Esophagus squamous epithelium (tissue), 4 donors: ENCODE results near the gene ANGPT4.

Experiments used
- POLR2A ChIP-seq, 4 donors: fragments of 450-650 bp; IDR thresholded peaks; one replicate each; pipeline ENCODE4 v1.6.1; 2017; ENCODE audit warnings: antibody characterized with exemption in 4 of 4, mild to moderate bottlenecking in 4 of 4, moderate library complexity in 3 of 4
- TF ChIP-seq, protein P1 (sequence below), 6 experiments: fragments of 450-650 bp in 4 of 6; fragments of 200-600 bp in 2 of 6; sonication (generic) in 2 of 6; IDR thresholded peaks; one replicate each; pipeline ENCODE4 v1.5.1; 2016 to 2019; ENCODE audit warnings: antibody characterized with exemption in 6 of 6, mild to moderate bottlenecking in 4 of 6, moderate library complexity in 4 of 6

DNA sequence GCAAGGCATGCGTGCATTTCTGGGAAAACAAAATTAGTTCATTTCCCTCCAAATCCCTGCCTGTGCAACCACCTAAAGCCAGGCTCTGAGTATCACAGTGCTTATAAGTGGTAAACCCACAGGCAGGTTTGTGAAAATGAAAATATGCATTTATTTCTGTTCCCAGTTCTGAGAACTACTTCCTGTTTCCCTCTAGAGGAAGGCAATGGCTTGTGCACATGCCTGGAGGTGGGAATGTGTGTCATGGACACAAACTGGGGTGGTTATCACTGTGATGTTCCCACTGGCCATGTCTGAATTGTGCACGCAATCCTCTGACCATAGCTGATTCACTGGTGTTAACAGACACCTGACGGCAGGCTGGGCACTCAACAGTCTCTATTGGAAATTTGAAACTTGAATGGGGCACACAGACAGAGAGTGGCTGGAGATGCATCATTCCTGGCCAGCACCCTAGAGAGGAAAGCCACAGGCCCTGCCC, 56.3 kb downstream of the ANGPT4 start:
- TF ChIP-seq, protein P1, sequence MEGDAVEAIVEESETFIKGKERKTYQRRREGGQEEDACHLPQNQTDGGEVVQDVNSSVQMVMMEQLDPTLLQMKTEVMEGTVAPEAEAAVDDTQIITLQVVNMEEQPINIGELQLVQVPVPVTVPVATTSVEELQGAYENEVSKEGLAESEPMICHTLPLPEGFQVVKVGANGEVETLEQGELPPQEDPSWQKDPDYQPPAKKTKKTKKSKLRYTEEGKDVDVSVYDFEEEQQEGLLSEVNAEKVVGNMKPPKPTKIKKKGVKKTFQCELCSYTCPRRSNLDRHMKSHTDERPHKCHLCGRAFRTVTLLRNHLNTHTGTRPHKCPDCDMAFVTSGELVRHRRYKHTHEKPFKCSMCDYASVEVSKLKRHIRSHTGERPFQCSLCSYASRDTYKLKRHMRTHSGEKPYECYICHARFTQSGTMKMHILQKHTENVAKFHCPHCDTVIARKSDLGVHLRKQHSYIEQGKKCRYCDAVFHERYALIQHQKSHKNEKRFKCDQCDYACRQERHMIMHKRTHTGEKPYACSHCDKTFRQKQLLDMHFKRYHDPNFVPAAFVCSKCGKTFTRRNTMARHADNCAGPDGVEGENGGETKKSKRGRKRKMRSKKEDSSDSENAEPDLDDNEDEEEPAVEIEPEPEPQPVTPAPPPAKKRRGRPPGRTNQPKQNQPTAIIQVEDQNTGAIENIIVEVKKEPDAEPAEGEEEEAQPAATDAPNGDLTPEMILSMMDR (IDR thresholded peaks at IDR 0.05) = peak in 1 of 6 experiments; percentile 24
- no peak for TF ChIP-seq POLR2A (IDR thresholded peaks at IDR 0.05)
